Kidney tubule cell (primary cell): ENCODE results near the gene TMX4.
"Not testable (repeated sequence)": the region's sequence is repeated elsewhere in the genome, so short reads cannot be mapped to it uniquely, and the experiment has no call there.

Source experiments
- DNase-seq: peaks from one replicate; pipeline ENCODE4 v3.0.0-alpha.2; 2018; ENCODE audit warnings: low spot score

The TMX4 gene

DNA sequence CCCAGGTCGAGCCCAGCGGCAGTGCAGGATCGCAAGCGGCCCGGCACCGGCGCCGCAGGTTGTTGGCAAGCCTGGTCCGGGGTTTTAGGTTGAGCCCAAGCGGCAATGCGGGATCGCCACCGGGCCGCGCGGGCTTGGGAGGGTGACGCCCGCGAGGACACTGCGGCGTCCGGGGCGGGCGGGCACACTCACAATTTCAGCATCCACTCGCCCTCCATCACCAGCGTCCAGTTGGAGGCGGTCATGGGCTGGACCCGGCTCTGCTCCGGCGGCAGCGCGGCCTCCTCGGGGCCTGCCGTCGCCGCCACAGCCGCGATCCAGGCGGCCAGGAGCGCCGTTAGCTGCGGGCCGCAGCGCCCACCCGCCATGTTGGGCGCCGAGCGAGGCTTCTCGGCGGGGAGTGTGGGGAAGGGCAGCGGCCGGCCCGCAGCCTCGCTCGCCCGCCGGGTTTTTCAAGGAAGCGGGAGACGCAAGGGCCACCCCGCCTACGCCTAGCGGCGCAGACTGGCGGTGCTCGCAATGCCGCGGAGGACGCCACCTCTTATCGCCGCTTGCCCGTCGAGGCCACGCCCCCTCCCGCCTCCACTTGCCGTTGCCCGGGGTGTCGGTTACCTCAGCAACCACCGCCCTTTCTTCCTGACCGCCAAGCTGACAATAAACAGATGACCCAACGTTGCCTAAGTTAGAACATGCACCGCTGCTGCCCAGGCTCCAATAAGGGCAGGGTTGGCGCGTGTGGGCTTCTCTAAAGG lies at the start of gene TMX4:
Gene TMX4 (minus strand): TSS at position 516 of the 752 bp plus-strand sequence. CDS start 148 bp downstream, at position 368.
- peak; percentile 97 for DNase-seq

GRCh38 chr20:8067082-8067481 lies 47.5 kb upstream of the TMX4 start:
- no peak for DNase-seq

- DNase-seq, result peak; percentile 6
These were observed 47.1 kb upstream of the TMX4 start for GRCh38 chr20:8066662-8067061.

GRCh38 chr20:8065691-8066090 lies 46.1 kb upstream of the TMX4 start:
- DNase-seq, result no peak

DNA sequence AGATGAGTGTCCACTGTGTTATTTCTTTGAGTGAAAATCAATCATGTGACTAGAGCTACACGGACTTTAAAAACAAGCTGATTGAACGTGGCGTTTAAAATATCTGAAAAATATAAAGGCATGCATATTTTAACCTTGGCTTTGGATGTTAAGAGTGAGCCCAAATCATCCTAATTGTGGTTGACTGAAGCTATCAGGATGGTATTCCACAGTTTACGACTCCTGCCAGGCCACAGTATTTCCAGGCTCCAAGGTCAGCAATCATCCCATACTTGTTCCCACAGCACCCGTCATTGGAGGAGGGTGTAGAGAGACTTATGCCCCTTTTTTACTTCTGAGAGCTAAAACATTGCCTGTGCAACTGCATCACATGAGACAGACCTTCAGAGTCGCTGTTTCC lies 43.2 kb upstream of the TMX4 start:
- no peak for DNase-seq

- no peak for DNase-seq
These were observed 42.4 kb upstream of the TMX4 start for GRCh38 chr20:8061861-8062518.

DNA sequence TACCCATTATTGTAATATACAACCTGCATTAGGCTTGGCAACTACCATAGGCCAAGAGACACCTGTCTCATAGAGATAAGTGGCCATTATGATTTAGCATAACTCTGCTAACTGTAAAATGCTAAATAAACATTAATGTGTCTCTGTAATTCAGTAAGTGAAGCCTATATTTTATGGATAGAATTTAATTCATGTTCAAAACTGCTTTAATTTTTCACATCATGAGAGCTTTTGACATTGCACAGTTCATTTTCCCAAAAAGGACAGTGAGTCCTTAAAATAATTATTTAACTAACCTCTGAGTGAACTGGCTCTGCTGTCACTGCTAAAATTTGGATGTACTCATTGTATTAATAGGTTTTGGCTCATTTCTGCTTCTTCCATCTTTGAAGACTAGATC lies 41.4 kb upstream of the TMX4 start:
- DNase-seq, result no peak

DNA sequence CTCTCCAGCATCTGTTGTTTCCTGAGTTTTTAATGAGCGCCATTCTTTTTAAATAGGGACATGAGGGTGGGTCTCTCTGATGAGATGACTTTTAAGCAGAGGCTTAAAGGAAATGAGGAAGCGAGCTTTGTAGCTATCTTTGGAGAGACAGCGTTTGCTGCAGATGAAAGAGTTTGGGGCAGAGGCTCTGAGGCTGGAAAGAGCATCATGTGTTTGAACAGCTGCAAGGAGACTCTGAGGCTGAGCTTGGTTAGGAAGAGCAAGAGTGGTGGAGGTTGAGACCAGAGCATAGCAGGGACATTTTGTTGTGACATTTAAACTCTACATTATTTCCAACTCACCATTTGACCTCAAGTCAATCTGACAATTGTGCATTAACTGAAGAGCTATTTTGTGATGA lies 38.3 kb upstream of the TMX4 start:
- DNase-seq, result no peak

GRCh38 chr20:8055096-8055495 lies 35.5 kb upstream of the TMX4 start:
- no peak for DNase-seq

GRCh38 chr20:8050157-8050837 lies 30.7 kb upstream of the TMX4 start:
- no peak for DNase-seq

GRCh38 chr20:8049310-8049709 lies 29.7 kb upstream of the TMX4 start:
- DNase-seq, result no peak

DNA sequence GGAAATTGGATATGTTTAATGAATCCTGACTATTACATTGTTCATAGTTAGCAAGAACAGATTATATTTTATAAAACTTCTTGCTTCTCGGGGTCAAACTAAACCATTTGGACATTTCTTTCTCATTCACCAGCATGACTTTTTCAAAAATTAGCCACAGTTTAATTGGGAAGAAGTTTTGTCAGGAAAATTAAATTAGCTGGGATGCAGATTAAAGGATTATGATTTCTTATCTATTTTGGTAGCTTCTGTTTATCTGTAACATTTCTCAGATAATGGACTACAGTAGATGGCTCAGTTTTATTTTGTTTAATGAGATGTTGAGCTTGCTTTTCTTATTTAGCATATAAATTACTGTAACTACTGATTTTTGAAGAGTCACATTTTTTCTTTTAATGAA lies 26.4 kb upstream of the TMX4 start:
- DNase-seq, result no peak

DNA sequence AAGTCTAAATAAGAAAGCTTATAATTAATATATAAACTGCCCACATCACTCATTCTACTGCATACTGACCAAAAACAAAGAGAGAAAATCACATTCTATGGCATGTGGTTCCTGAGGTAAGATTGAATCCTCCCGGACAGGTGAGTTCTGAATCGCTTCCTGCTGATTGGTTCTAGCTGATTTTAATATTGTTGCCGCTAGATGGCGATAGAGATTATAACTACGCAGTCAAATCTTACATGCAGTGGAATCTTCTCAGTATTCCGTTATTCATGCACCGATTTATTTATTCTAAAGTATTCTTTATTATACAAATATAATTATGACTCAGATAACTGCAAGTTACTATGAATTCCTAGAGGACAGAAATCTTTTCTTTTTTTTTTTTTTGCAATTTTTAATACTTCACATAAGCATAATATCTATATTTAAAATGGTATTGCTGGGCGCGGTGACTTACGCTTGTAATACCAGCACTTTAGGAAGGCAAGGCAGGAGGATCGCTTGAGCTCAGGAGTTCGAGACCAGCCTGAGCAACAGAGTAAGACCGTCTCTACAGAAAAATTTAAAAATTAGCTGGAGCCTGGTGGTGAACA lies 24.2 kb upstream of the TMX4 start:
- peak; percentile 69 for DNase-seq

GRCh38 chr20:8039042-8039441 lies 19.5 kb upstream of the TMX4 start:
- no peak for DNase-seq

- DNase-seq, result no peak
These were observed 17.2 kb upstream of the TMX4 start for GRCh38 chr20:8036771-8037170.

DNA sequence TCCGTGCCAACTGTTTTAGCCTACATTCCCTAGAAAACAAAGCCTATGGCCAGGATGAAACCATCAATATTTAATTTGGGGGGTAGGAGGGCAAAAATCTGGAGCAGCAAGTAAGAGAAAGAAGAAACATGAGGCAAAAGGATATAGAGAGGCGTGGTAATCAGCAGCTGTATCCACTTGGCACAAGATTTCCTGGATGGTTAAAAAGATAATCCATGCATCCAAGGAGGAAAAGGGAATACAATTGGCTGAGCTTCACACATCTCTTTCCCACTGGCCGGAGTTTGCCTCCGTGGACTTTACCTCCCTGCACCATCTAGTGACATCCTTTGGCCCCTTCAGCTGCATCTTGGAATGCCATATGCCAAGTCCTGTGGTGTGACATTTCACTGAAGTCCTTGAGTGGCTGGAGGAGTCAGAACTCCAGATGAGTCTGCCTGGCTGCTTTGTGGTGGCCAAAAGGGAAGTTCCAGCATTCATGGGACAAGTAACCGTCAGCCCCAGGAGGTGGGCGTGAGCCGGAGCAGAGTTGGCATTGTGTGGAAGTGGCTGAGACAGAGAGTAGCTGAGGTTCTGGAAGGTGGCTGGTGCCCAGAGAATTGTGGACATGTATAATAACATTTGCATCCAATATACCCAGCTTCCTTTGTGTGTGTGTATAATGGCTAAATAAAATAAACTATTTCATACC lies 13.7 kb upstream of the TMX4 start:
- no peak for DNase-seq

DNA sequence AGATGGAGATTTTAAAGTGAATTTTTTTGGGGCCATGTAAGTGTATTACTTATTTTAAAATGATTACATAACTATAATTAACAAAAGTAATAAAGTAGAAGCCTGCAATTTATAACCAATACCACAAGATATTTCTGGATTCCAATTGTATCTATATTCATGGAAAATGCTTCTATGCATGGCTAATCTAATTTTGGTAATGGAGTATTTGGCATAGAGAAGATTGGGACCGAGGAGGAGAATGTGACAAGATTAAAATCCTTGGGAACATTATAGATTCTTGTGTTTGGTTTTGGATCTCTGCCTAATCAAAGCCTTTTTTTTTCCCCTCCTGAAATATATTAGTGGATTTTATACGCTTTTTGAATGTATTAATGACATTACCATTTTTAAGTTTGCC lies 12.9 kb upstream of the TMX4 start:
- no peak for DNase-seq

DNA sequence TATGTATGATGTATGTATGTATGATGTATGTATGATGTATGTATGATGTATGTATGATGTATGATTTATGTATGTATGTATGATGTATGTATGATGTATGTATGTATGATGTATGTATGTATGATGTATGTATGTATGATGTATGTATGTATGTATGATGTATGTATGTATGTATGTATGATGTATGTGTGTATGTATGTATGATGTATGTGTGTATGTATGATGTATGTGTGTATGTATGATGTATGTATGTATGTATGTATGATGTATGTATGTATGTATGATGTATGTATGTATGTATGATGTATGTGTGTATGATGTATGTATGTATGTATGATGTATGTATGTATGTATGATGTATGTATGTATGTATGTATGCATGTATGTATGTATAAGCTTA lies 12.0 kb upstream of the TMX4 start:
- not testable (repeated sequence) for DNase-seq

- no peak for DNase-seq
These were observed 2.1 kb upstream of the TMX4 start for GRCh38 chr20:8021541-8022269.

DNA sequence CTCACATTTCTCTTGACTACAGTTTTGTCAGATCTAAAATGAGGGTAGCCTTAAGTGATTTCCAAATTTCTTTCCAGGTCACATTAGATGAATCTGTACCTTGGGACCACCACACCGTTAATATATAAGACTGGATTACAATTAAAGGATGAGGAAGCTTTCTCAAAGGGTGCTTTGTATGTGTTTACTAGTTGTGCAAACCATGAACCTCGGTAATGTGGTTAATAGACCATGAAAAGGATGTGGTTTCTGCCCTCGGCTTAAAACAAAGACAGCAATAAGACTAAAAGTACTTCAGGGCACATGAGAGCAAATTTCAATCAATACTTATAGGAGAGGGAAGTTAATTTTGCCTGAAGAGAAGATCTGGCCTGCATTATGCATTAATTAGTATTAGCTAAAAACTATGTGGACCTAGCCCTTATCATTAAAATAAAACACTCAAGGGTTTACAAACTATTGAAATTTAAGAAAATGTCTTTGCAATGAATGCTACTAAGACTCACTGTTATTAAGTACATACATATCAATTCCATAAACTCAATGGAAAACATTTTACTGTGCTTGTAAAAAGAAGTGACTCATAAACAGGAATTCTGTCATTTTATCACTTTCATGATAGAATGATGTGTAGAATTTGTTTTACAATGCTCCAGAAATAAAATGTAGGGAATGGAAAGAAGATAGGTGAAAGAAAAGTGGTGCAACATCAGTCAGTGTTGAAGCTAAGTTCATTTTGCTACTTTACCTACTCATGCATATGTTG lies 936 bp upstream of the TMX4 start:
- DNase-seq, result peak; percentile 65

GRCh38 chr20:8019998-8020247 lies 362 bp upstream of the TMX4 start:
- DNase-seq, result no peak
